ENCODE measurements around the gene FBXL17. TPM values are rescaled to one million over a fixed set of nuclear protein-coding genes. Genes with fewer than 3 reads are reported as not detected.
A peak's percentile ranks its signal among the peaks of the same experiment; 100 is the strongest.

The FBXL17 gene
- total RNA-seq, 1 experiment from 2014 or later: 5.3 TPM

DNA sequence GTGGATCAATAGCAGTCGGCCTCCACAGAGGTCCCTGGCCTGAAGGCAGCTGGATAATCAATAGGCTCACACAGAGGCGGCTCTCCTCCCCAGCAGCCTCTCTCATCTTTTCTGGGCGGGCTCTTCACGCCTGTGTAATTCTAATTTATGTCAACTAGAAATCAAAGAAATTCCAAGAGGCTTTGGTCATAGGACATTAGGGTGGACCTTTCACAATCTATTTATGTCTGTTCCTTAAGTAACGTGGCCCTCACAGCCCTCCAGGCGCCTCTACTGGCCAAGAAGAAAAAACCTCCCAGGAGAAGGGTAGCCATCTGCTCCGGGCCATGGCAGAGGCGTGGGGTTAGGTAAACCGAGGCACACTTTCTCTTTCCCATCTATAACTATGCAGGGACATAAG, 506.1 kb downstream of the FBXL17 start:
- Histone ChIP-seq H3K14ac (ENCODE audit: insufficient read depth, low read length) (no peak overlapping the region), H3K27me3 (ENCODE audit: insufficient read depth, low read length) (no peaks in the 10 kb centered on the region), H3K27ac (ENCODE audit: insufficient read length, low read depth, low read length) (no peak overlapping the region), H2BK120ac (ENCODE audit: low read depth, low read length, poor library complexity, severe bottlenecking) (no peak overlapping the region), H3K18ac (ENCODE audit: insufficient read length, low read depth, low read length) (no peak overlapping the region), H2AK5ac (ENCODE audit: insufficient read length, low read length) (no peak overlapping the region), H3K23me2 (ENCODE audit: insufficient read length, low read depth, low read length, poor library complexity, severe bottlenecking) (no peaks in the 10 kb centered on the region), H4K8ac (replicated peaks; ENCODE audit: insufficient read length, low read depth, low read length) (no peak overlapping the region), H4K20me1 (ENCODE audit: control insufficient read depth, insufficient read depth, insufficient read length) (no peaks in the 10 kb centered on the region), H3K4me2 (ENCODE audit: insufficient read depth, insufficient read length, low read length) (no peak overlapping the region), H4K5ac (ENCODE audit: insufficient read length, low read depth, low read length) (no peak overlapping the region), H2BK15ac (ENCODE audit: low read depth, low read length) (no peak overlapping the region), H3K79me1 (ENCODE audit: insufficient read depth, low read depth, low read length, poor library complexity, severe bottlenecking) (no peaks in the 10 kb centered on the region), H2BK12ac (ENCODE audit: insufficient read length, low read depth, low read length) (no peak overlapping the region), H4K91ac (ENCODE audit: insufficient read length, low read depth, low read length) (no peak overlapping the region), H3K4ac (ENCODE audit: low read depth, low read length) (no peak overlapping the region), H3K9me3 (ENCODE audit: control insufficient read depth, low read depth, low read length) (no peaks in the 10 kb centered on the region), H3K23ac (ENCODE audit: insufficient read length, low read depth, low read length) (no peak overlapping the region), H3T11ph (ENCODE audit: low read length) (no peak overlapping the region), H3K9ac (ENCODE audit: extremely low read depth, insufficient read length, low read length) (no peak overlapping the region), H2AFZ (ENCODE audit: low read length) (no peak overlapping the region), H3K79me2 (ENCODE audit: insufficient read depth, low read length) (no peaks in the 10 kb centered on the region), H2BK20ac (ENCODE audit: low read depth, low read length, poor library complexity, severe bottlenecking) (no peak overlapping the region), H3K4me1 (ENCODE audit: insufficient read depth, low read length) (no peaks in the 10 kb centered on the region), H2BK5ac (ENCODE audit: insufficient read length, low read length) (no peak overlapping the region), H3K56ac (ENCODE audit: insufficient read length, low read depth, low read length) (no peak overlapping the region)
- no peaks in the 10 kb centered on the region; a peak in 1 of 5 replicates for H3K9me3 Mint-ChIP-seq
- TF ChIP-seq, protein P1, sequence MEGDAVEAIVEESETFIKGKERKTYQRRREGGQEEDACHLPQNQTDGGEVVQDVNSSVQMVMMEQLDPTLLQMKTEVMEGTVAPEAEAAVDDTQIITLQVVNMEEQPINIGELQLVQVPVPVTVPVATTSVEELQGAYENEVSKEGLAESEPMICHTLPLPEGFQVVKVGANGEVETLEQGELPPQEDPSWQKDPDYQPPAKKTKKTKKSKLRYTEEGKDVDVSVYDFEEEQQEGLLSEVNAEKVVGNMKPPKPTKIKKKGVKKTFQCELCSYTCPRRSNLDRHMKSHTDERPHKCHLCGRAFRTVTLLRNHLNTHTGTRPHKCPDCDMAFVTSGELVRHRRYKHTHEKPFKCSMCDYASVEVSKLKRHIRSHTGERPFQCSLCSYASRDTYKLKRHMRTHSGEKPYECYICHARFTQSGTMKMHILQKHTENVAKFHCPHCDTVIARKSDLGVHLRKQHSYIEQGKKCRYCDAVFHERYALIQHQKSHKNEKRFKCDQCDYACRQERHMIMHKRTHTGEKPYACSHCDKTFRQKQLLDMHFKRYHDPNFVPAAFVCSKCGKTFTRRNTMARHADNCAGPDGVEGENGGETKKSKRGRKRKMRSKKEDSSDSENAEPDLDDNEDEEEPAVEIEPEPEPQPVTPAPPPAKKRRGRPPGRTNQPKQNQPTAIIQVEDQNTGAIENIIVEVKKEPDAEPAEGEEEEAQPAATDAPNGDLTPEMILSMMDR (conservative IDR thresholded peaks at IDR 0.05): peak; percentile 30; the same call in 2 of the 3 replicates
- DNase-seq: no peak
- no CpG with 5 or more reads among the region's 9 CpGs for whole genome bisulfite sequencing (ENCODE audit: extremely low coverage, insufficient read length, low lambda C conversion rate)
- H3K4me3 Mint-ChIP-seq: no peak overlapping the region
- no peaks in the 10 kb centered on the region for H3K27me3 Mint-ChIP-seq (ENCODE audit: low read depth)
- H3K4me1 Mint-ChIP-seq: peaks cover 28 to 32% of the 10 kb centered on the region in 2 experiments
- H3K36me3 Mint-ChIP-seq (ENCODE audit: insufficient read depth in 1 of 3, low read depth in 3 of 3): no peaks in the 10 kb centered on the region
- H3K27ac Mint-ChIP-seq: no peak overlapping the region
